ENCODE results near the gene TIMM44.
"Not testable (repeated sequence)": the region's sequence is repeated elsewhere in the genome, so short reads cannot be mapped to it uniquely, and the experiment has no call there.

The TIMM44 gene

GRCh38 chr19:7902796-7903243 lies 40.6 kb downstream of the TIMM44 start:
- no peak for DNase-seq (ENCODE audit: low read depth in 1 of 2, low spot score in 1 of 2)

GRCh38 chr19:7901337-7901736 lies 42.1 kb downstream of the TIMM44 start:
- no peak for DNase-seq (ENCODE audit: low read depth in 1 of 2, low spot score in 1 of 2)

DNA sequence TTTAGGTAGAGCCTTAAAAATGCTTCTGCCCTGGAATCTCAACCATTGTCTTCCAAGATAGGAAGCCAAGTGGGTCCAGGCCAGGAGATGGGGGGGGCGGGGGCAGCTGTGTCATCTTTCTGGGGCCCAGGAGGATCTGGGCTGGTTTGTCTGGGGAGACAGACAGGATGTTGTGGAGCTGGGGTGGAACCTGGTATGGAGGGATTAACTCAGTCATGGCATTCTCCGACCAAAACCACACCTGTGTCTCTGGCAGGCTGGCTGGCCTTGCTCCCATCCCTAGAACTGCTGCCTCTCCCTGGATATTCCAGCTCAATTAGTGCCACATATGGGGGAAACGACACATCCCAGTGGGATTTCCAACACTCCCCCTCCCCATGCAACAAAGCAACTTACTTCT lies 42.5 kb downstream of the TIMM44 start:
- DNase-seq (ENCODE audit: low read depth in 1 of 2, low spot score in 1 of 2): no peak

- DNase-seq (ENCODE audit: low read depth in 1 of 2, low spot score in 1 of 2): no peak
Observed at GRCh38 chr19:7900401-7900870, 43.0 kb downstream of the TIMM44 start.

- no peak for DNase-seq (ENCODE audit: low read depth in 1 of 2, low spot score in 1 of 2)
Observed at GRCh38 chr19:7899751-7900378, 43.6 kb downstream of the TIMM44 start.

GRCh38 chr19:7898967-7899366 lies 44.5 kb downstream of the TIMM44 start:
- no peak for DNase-seq (ENCODE audit: low read depth in 1 of 2, low spot score in 1 of 2)

GRCh38 chr19:7897292-7897691 lies 46.2 kb downstream of the TIMM44 start:
- DNase-seq (ENCODE audit: low read depth in 1 of 2, low spot score in 1 of 2): no peak

GRCh38 chr19:7895565-7895964 lies 47.9 kb downstream of the TIMM44 start:
- no peak for DNase-seq (ENCODE audit: low read depth in 1 of 2, low spot score in 1 of 2)

DNA sequence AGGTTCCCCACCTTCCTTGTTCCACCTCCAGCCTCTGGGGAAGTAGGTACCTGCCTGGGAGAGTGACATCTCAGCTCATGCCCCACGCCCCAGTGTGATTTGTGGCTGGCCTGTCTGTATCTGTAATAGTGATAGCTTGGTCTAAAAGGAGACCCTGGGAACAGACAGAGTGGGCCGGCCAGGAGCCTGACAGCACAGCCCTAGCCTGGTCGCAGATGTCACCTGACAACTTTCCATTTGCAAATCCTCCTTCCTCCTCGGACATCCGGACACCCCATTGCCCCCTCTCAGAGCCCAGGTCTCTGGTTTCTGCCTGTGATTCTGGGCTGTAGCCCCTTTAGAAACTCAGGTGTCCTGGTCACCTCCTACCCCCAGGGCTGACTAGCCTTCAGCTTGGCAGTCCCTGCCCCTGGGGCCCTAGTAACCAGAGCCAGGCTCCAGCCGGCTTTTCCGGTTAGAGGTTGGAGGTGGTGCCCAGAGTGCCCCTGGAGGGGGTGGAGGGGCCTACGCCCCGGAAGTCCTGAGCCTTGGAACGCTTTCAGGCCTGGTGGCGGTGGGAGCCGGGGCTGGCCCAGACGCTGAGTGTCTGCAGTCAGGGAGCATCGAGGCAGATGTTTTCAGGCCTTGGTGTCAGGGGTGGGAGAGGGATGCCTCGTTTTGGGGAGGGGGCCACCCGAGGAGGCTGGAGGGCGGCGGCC lies 48.7 kb downstream of the TIMM44 start:
- no peak for DNase-seq (ENCODE audit: low read depth in 1 of 2, low spot score in 1 of 2)

DNA sequence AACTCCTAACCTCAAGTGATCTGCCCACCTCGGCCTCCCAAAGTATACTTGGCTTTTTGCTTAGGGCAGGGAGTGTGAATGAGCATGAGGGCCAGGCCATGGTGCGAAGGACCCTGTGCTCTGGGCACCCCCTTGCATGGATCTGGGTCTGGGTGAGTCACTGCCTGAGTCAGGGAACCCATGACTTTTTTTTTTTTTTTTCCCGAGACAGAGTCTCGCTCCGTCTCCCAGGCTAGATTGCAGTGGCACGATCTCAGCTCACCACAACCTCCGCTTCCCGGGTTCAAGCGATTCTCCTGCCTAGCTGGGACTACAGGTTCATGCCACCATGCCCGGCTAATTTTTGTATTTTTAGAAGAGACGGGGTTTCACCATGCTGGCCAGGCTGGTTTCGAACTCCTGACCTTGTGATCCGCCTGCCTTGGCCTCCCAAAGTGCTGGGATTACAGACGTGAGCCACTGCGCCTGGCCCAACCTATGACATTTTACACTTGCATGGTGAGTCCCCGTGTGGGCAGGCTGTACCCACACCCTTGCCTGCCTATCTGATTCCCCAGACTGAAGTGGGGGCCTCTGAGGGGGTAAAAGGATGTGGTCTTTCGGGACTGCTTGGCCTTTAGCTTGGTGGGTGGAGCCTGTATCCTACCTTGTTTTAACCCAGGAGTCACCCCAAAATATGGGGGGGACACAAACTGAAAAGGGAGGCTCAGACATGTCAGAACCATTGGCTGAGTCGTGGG lies 49.9 kb downstream of the TIMM44 start:
- DNase-seq (ENCODE audit: low read depth in 1 of 2, low spot score in 1 of 2): not testable (repeated sequence)

- DNase-seq (ENCODE audit: low read depth in 1 of 2, low spot score in 1 of 2): no peak
Observed at GRCh38 chr19:7888826-7889217, 54.6 kb downstream of the TIMM44 start.

DNA sequence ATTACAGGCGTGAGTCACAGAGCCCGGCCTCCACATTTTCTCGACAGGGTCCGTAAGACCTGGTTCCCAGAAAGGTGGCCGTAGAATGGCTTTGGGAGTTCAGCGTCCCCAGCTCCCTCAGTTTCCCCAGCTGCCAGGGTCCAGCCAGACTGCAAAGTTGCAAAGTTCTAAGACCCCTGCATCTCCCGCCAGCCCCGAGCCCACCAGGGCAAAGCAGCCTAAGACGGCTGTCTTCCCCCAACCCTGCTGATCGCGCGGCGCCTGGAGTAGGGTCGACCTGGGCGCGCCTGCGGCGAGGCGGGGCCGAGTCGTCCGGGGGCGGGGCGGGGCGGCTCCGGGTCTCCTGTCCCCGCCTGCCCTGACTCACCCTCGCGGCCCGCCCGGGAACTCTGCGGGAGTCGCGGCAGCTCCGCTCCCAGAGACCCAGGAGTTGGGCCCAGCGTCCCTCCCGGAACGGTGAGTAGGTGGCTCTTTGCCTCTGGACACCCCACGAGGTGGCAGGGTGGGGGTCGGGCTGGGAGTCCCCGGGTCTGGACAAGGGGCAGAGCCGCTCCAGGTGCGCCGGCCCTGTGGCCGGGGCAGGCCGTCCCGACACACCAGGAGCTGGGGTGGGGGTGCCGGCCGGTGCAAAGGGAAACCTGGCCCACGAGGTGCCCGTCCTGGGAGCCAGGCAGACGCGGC lies 55.2 kb downstream of the TIMM44 start, which contains the start of gene LRRC8E:
Gene LRRC8E, plus strand, starts transcription at position 366 of the 681 bp plus-strand sequence. CDS start 7,094 bp downstream, outside the sequence.
- DNase-seq (ENCODE audit: low read depth in 1 of 2, low spot score in 1 of 2): no peak

DNA sequence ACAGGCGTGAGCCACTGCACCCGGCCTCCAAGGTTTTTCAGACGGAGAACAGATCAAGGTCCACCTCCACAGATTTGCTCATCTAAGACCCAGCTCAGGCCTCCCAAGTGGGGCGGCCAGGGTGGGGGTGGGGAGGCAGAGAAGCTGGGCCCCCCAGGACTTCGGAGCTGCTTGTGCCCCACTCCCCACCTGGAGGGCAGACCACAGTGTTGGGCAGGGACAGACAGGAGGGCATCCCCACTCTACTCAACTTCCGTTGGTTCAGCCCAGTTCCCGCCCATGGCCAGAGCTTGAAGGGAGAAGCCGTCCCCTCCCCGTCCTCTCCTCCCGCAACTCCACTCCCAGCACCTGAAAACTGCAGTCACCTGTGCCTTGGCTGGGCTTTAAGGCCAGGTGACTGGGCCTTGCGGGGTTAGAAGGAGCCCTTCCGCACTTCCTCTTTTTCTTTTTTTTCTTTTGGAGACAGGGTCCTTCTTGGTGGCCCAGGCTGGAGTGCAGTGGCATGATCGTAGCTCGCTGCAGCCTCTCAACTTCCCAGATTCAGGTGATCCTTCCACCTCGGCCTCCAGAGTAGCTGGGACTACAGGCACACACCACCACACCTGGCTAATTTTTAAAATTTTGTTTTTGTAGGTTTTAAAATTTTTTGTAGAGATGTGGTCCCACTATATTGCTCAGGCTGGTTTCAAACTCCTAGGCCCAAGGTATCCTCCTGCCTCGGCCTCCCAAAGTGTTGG lies 55.9 kb downstream of the TIMM44 start:
- DNase-seq (ENCODE audit: low read depth in 1 of 2, low spot score in 1 of 2): no peak

DNA sequence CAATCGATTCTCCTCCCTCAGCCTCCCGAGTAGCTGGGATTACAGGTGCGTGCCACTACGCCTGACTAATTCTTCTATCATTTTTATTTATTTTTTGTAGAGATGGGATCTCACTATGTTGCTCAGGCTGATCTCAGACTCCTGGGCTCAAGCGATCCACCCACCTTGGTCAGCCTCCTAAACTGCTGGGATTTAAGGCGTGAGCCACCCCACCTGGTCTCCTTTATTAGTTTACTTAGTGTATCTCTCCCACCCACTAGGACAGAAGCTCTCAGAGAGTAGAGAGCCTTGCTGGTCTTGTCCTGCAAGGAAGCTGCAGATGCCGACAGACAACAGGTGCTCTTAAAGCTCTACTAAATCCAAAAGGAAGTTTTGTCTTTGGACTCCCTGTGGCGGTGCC lies 57.6 kb downstream of the TIMM44 start:
- DNase-seq (ENCODE audit: low read depth in 1 of 2, low spot score in 1 of 2): no peak

DNA sequence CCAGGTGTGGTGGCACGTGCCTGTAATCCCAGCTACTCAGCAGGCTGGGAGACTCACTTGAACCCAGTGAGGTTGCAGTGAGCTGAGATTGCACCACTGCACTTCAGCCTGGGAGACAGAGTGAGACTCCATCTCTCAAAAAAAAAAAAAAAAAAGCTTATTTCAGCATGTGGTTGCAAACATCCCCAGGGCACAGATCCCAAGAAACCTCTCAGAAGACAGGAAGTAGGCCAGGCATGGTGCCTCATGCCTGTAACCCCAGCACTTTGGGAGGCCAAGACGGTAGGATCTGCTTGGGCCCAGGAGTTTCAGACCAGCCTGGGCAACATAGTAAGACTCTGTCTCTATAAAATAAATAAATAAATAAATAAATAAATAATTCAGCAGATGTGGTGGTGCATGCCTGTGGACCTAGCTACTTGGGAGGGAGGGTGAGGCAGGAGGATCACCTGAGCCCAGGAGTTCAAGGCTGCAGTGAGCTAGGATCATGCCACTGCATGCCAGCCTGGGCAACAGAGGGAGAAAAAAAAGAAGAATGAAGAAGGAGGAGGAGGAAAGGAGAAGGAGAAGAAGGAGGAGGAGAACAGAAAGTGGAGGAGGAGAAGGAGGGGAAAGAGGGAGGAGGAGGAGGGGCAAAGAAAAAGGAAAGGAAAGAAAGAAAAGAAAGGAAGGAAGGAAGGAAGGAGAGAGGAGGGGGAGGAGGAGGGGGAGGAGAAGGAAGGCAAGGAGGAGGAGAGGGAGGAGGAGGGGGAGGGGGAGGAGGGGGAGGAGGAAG lies 59.5 kb downstream of the TIMM44 start:
- no peak for DNase-seq (ENCODE audit: low read depth in 1 of 2, low spot score in 1 of 2)

GRCh38 chr19:7883105-7883504 lies 60.4 kb downstream of the TIMM44 start:
- no peak for DNase-seq (ENCODE audit: low read depth in 1 of 2, low spot score in 1 of 2)

DNA sequence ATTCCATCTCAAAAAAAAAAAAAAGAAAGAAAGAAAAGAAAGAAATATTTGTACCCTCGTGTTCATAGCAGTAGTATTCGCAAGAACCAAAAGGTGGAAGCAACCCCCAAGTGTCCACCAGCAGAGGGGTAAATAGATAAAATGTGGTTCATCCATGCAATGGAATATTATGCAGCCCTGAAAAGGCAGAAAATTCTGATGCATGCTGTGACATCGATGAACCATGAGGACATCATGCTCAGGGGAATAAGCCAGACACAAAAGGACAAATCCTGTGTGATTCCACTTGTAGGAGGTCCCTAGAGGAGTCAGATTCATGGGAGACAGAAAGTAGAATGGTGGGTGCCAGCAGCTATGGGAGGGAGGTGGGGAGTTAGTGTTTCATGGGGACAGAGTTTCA lies 61.6 kb downstream of the TIMM44 start:
- DNase-seq (ENCODE audit: low read depth in 1 of 2, low spot score in 1 of 2): no peak

GRCh38 chr19:7879836-7880235 lies 63.6 kb downstream of the TIMM44 start:
- DNase-seq (ENCODE audit: low read depth in 1 of 2, low spot score in 1 of 2): no peak

- DNase-seq (ENCODE audit: low read depth in 1 of 2, low spot score in 1 of 2): no peak
Observed at GRCh38 chr19:7879111-7879807, 64.2 kb downstream of the TIMM44 start.

Measured in activated CD4-positive, alpha-beta T cell treated with anti-CD3 and anti-CD28 coated beads, Interleukin-2, amount 50 U/mL, for 24 hours (primary cell).